Measurements from ENCODE around the gene SRA1.

- TF ChIP-seq REST (IDR thresholded peaks at IDR 0.05; ENCODE audit: insufficient replicate concordance, low read depth) (no peak), CTCF (IDR thresholded peaks at IDR 0.05; ENCODE audit: insufficient read depth, low read length) (no peak), POLR2AphosphoS5 (IDR thresholded peaks at IDR 0.05; ENCODE audit: low read depth) (no peak), GABPA (IDR thresholded peaks at IDR 0.05; ENCODE audit: low read depth) (no peak), SPI1 (IDR thresholded peaks at IDR 0.05; ENCODE audit: borderline replicate concordance, low read depth) (no peak)
Observed at GRCh38 chr5:140548791-140549190, 8.5 kb downstream of the SRA1 start.

Measured in HL-60 (cell line).